Astrocyte of the cerebellum (primary cell): ENCODE measurements around the gene NOP56.

ENCODE experiments used
- DNase-seq: peaks from one replicate; pipeline ENCODE4 v3.0.0-alpha.2; 2011; ENCODE audit warnings: low read depth
- H3K4me3 ChIP-seq: 2 replicates; pipeline ENCODE4 v1.5.1; 2011; ENCODE audit warnings: mild to moderate bottlenecking, low read depth, low read length, moderate library complexity
- in situ Hi-C: cut with HindIII; loops from 2 replicates; pipeline ENCODE4 v1.10.0; 2017; ENCODE audit warnings: low sequenced_read_pairs
- TF ChIP-seq, protein P1 (sequence below): IDR thresholded peaks from 2 replicates; pipeline ENCODE4 v1.5.1; 2012; ENCODE audit warnings: low read length, low read depth, moderate library complexity, mild to moderate bottlenecking; ENCODE audit errors: missing control alignments

Gene NOP56

GRCh38 chr20:2610941-2611720, 41.3 kb upstream of the NOP56 start:
- in situ Hi-C loops, result no loop called here
- H3K4me3 ChIP-seq, result no peak overlapping the region
- DNase-seq, result no peak
- TF ChIP-seq, protein P1, sequence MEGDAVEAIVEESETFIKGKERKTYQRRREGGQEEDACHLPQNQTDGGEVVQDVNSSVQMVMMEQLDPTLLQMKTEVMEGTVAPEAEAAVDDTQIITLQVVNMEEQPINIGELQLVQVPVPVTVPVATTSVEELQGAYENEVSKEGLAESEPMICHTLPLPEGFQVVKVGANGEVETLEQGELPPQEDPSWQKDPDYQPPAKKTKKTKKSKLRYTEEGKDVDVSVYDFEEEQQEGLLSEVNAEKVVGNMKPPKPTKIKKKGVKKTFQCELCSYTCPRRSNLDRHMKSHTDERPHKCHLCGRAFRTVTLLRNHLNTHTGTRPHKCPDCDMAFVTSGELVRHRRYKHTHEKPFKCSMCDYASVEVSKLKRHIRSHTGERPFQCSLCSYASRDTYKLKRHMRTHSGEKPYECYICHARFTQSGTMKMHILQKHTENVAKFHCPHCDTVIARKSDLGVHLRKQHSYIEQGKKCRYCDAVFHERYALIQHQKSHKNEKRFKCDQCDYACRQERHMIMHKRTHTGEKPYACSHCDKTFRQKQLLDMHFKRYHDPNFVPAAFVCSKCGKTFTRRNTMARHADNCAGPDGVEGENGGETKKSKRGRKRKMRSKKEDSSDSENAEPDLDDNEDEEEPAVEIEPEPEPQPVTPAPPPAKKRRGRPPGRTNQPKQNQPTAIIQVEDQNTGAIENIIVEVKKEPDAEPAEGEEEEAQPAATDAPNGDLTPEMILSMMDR, result no peak

DNA sequence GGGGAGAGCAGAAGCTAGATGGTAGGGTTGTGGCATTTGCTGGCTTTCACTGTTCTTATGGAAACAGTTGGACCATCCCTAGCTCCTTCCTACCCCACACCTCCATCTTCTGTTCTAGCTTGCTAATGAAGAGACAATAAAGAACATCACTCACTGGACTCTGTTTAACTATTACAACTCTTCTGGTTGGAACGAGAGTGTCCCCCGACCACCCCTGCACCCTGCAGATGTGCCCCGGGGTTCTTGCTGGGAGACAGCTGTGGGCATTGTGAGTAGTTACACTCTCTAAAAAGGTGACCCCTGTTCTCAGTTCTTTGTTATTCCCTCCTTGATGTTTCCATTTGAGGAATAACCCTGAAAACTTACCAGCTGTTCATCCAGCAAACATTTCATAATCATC, 40.4 kb upstream of the NOP56 start:
- TF ChIP-seq, protein P1, result no peak
- in situ Hi-C loops, result no loop called here

GRCh38 chr20:2616634-2617033, 35.8 kb upstream of the NOP56 start:
- TF ChIP-seq, protein P1, result no peak
- H3K4me3 ChIP-seq, result no peak overlapping the region

More for the DNA sequence above, 40.4 kb upstream of the NOP56 start:
- no peak for DNase-seq
- H3K4me3 ChIP-seq, result no peak overlapping the region

GRCh38 chr20:2617099-2617714, 35.2 kb upstream of the NOP56 start:
- DNase-seq, result no peak
- in situ Hi-C loops, result no loop called here
- no peak overlapping the region for H3K4me3 ChIP-seq
- TF ChIP-seq, protein P1, result no peak

More at GRCh38 chr20:2616634-2617033, 35.8 kb upstream of the NOP56 start:
- DNase-seq, result peak; percentile 11
- in situ Hi-C loops, result no loop called here

- H3K4me3 ChIP-seq, result no peak overlapping the region
- in situ Hi-C loops, result no loop called here
- TF ChIP-seq, protein P1, result no peak
- no peak for DNase-seq
Observed at GRCh38 chr20:2618815-2619214, 33.6 kb upstream of the NOP56 start.

DNA sequence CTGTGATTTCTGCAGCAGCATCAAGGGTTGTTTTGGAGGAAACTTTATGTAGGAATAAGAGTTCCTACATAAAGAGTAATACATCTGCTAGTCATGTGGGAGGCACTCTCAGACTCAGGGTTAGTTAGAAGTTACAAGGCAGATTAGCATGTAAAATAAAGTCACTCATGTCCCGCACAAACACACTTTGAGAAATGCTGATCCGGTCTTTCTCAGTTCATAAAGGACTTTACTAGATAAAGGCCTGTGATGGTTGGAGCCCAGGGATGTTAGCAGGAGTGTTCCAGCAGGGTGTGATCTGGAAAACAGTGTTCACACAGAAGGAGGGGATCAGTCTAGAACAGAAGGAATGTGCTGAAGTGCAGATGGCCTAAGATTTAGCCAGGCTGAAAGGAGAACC, 33.1 kb upstream of the NOP56 start:
- in situ Hi-C loops, result no loop called here
- H3K4me3 ChIP-seq, result no peak overlapping the region
- DNase-seq, result no peak
- TF ChIP-seq, protein P1, result no peak
